PC-9 (cell line): Measurements from ENCODE around the gene ELMOD1.

Experiments
- CTCF ChIP-seq: fragments of 200-600 bp; sonication (generic); conservative IDR thresholded peaks from 2 replicates; pipeline ENCODE4 v1.6.1; 2017; ENCODE audit warnings: mixed run types, antibody characterized with exemption, mild to moderate bottlenecking, moderate library complexity
- EZH2 ChIP-seq: fragments of 200-600 bp; sonication (generic); IDR thresholded peaks from 2 replicates; pipeline ENCODE4 v1.8.0; 2017; ENCODE audit warnings: antibody characterized with exemption, low read depth

- peak; percentile 92 for TF ChIP-seq CTCF
- TF ChIP-seq EZH2, result no peak
These were observed 41.5 kb upstream of the ELMOD1 start for GRCh38 chr11:107549253-107549953.
